Panc1 (cell line): ENCODE data around the gene MAP1B.

Source experiments
- POLR2AphosphoS5 ChIP-seq: IDR thresholded peaks from 2 replicates; pipeline ENCODE4 v1.6.1; 2012; ENCODE audit warnings: mild to moderate bottlenecking, low read depth, low read length, moderate library complexity
- REST ChIP-seq, 2 experiments: IDR thresholded peaks; 2 replicates each; pipeline ENCODE4 v1.6.1; 2011 to 2012; ENCODE audit warnings: low read depth in 2 of 2, control low read depth in 1 of 2, low read length in 1 of 2, mild to moderate bottlenecking in 1 of 2, moderate library complexity in 1 of 2; ENCODE audit not compliant: insufficient read depth in 1 of 2
- SIN3A ChIP-seq: IDR thresholded peaks from 2 replicates; pipeline ENCODE4 v1.6.1; 2012; ENCODE audit warnings: low read depth, mild to moderate bottlenecking, low read length, moderate library complexity, borderline replicate concordance; ENCODE audit not compliant: insufficient read depth
- TCF7L2 ChIP-seq: IDR thresholded peaks from 2 replicates; pipeline ENCODE4 v1.6.1; 2011; ENCODE audit warnings: mild to moderate bottlenecking, low read depth, low read length, inconsistent platforms
- TF ChIP-seq, protein P1 (sequence below): fragments of 450-650 bp; IDR thresholded peaks from 2 replicates; pipeline ENCODE4 v1.5.1; 2017; ENCODE audit warnings: mild to moderate bottlenecking

GRCh38 chr5:72232838-72233237 is 125.6 kb downstream of the MAP1B start:
- TF ChIP-seq TCF7L2 (no peak), POLR2AphosphoS5 (no peak), SIN3A (no peak), REST (IDR thresholded peaks at IDR 0.05; ENCODE audit: insufficient read depth in 1 of 2, low read depth in 2 of 2, low read length in 1 of 2) (no peak)
- TF ChIP-seq, protein P1, sequence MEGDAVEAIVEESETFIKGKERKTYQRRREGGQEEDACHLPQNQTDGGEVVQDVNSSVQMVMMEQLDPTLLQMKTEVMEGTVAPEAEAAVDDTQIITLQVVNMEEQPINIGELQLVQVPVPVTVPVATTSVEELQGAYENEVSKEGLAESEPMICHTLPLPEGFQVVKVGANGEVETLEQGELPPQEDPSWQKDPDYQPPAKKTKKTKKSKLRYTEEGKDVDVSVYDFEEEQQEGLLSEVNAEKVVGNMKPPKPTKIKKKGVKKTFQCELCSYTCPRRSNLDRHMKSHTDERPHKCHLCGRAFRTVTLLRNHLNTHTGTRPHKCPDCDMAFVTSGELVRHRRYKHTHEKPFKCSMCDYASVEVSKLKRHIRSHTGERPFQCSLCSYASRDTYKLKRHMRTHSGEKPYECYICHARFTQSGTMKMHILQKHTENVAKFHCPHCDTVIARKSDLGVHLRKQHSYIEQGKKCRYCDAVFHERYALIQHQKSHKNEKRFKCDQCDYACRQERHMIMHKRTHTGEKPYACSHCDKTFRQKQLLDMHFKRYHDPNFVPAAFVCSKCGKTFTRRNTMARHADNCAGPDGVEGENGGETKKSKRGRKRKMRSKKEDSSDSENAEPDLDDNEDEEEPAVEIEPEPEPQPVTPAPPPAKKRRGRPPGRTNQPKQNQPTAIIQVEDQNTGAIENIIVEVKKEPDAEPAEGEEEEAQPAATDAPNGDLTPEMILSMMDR, result no peak
